ENCODE measurements around the gene RNASEH2B. TPM values are rescaled to one million over a fixed set of nuclear protein-coding genes. Genes with fewer than 3 reads are reported as not detected.

RNASEH2B gene
- total RNA-seq, 1 donor from 2014 or later, result 57.5 TPM

DNA sequence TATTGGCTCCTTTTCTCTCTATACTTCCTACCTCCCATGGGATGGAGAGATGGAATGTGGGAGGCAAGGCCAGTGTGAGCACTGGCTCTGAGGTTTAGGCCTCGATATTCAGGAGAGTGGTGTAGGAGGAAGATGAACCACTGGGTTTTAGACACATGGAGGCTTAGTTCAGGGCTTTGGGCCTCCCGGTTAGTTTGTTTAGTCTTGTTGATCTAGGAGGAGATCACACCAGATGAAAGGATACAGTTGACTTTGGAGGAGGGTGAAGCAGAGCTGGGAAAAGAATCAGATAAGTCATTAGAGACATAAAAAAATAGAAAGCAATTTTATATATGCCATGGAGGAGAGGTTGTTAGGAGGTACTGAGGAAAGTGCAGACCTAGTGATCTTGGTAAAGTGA lies 30.9 kb downstream of the RNASEH2B start:
- Histone ChIP-seq H3K4me1 (no peaks in the 10 kb centered on the region), H3F3A (ENCODE audit: low read depth) (no peaks in the 10 kb centered on the region), H3K4me3 (no peak overlapping the region), H3K36me3 (peaks cover 7% of the 10 kb centered on the region), H3K4me2 (no peak overlapping the region), H4K20me1 (ENCODE audit: low read depth) (no peaks in the 10 kb centered on the region), H2AFZ (replicated peaks) (no peak overlapping the region), H3K27ac (no peak overlapping the region), H3K9ac (no peak overlapping the region), H3K79me2 (ENCODE audit: low read depth) (no peaks in the 10 kb centered on the region), H3K9me3 (ENCODE audit: low read depth) (peaks cover 10% of the 10 kb centered on the region), H3K27me3 (no peaks in the 10 kb centered on the region)
- Mint-ChIP-seq H3K4me3 (no peak overlapping the region), H3K36me3 (peaks cover 17% of the 10 kb centered on the region), H3K4me1 (peaks cover 3% of the 10 kb centered on the region), H3K27me3 (ENCODE audit: insufficient read depth, low read depth) (peaks cover 3% of the 10 kb centered on the region), H3K27ac (no peak overlapping the region), H3K9me3 (peaks cover 5% of the 10 kb centered on the region)
- no peak for DNase-seq (ENCODE audit: low spot score)
- TF ChIP-seq EZH2phosphoT487 (IDR thresholded peaks at IDR 0.05), result no peak
- no peak for TF ChIP-seq EZH2 (IDR thresholded peaks at IDR 0.05)
- TF ChIP-seq, protein P1, sequence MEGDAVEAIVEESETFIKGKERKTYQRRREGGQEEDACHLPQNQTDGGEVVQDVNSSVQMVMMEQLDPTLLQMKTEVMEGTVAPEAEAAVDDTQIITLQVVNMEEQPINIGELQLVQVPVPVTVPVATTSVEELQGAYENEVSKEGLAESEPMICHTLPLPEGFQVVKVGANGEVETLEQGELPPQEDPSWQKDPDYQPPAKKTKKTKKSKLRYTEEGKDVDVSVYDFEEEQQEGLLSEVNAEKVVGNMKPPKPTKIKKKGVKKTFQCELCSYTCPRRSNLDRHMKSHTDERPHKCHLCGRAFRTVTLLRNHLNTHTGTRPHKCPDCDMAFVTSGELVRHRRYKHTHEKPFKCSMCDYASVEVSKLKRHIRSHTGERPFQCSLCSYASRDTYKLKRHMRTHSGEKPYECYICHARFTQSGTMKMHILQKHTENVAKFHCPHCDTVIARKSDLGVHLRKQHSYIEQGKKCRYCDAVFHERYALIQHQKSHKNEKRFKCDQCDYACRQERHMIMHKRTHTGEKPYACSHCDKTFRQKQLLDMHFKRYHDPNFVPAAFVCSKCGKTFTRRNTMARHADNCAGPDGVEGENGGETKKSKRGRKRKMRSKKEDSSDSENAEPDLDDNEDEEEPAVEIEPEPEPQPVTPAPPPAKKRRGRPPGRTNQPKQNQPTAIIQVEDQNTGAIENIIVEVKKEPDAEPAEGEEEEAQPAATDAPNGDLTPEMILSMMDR (IDR thresholded peaks at IDR 0.05), result no peak

DNA sequence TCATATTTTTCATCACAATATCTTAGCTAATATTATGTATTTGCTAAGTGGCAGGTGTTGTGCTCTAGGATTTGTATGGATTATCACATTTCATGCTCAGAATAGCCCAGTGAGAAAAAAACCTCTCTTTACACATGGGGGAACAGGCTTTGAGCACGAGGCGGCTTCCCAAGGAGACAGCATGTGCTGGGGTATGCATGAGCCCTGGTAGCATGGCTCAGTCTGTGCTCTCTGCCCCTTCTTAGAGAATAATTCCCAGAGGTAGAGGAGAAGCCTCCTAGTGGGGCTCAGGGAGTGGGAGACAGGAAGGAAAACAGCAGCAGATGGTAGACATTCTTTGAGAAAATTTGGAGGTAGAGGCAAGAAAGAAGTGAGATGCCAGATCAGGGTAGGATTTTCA lies 31.6 kb downstream of the RNASEH2B start:
- Mint-ChIP-seq H3K9me3 (peaks cover 5% of the 10 kb centered on the region), H3K36me3 (peaks cover 11% of the 10 kb centered on the region), H3K4me3 (no peak overlapping the region), H3K27ac (no peak overlapping the region), H3K27me3 (ENCODE audit: insufficient read depth, low read depth) (peaks cover 3% of the 10 kb centered on the region), H3K4me1 (peaks cover 3% of the 10 kb centered on the region)
- Histone ChIP-seq H3K27ac (no peak overlapping the region), H3K9ac (no peak overlapping the region), H3K4me1 (no peaks in the 10 kb centered on the region), H3F3A (ENCODE audit: low read depth) (no peaks in the 10 kb centered on the region), H4K20me1 (ENCODE audit: low read depth) (no peaks in the 10 kb centered on the region), H3K4me3 (no peak overlapping the region), H3K4me2 (no peak overlapping the region), H3K27me3 (no peaks in the 10 kb centered on the region), H3K79me2 (ENCODE audit: low read depth) (no peaks in the 10 kb centered on the region), H3K36me3 (peaks cover 7% of the 10 kb centered on the region), H3K9me3 (ENCODE audit: low read depth) (peaks cover 10% of the 10 kb centered on the region), H2AFZ (replicated peaks) (no peak overlapping the region)
- TF ChIP-seq, protein P1 (IDR thresholded peaks at IDR 0.05), result no peak
- TF ChIP-seq EZH2phosphoT487 (IDR thresholded peaks at IDR 0.05) (no peak), EZH2 (IDR thresholded peaks at IDR 0.05) (no peak)
- no peak for DNase-seq (ENCODE audit: low spot score)

DNA sequence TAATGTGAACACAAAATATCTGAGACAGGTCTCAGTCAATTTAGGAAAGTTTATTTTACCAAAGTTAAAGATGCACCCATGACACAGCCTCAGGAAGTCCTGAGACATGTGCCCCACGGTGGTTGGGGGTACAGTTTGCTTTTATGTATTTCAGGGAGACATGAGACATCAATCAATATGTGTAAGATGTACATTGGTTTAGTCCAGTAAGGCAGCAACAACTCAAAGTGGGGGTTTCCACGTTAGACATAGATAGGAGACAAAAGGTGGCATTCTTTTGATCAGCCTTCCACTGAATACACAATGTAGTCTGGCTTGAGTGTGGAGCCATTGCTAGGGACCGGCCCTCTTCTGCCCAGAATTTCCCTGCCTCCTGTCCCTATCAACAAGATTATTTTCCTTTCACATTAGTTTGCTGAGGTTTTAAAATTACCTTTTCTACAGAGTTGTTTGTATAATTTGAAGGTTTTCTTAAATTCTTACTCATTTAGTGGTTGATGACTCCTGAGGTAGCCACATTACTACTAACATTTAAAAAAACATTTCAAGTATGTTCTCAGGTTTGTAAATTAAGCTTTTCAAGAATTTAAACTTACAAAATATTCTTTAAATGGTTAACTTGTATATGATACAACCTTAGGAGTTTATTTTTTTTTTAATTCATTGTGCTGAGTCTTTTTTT lies 33.2 kb downstream of the RNASEH2B start:
- Mint-ChIP-seq H3K36me3 (peaks cover 5% of the 10 kb centered on the region), H3K9me3 (peaks cover 5% of the 10 kb centered on the region), H3K4me1 (peaks cover 3% of the 10 kb centered on the region), H3K27ac (no peak overlapping the region), H3K4me3 (no peak overlapping the region), H3K27me3 (ENCODE audit: insufficient read depth, low read depth) (peaks cover 3% of the 10 kb centered on the region)
- TF ChIP-seq EZH2phosphoT487 (IDR thresholded peaks at IDR 0.05), result no peak
- TF ChIP-seq, protein P1 (IDR thresholded peaks at IDR 0.05), result no peak
- no peak for TF ChIP-seq EZH2 (IDR thresholded peaks at IDR 0.05)
- Histone ChIP-seq H3K79me2 (ENCODE audit: low read depth) (no peaks in the 10 kb centered on the region), H3F3A (ENCODE audit: low read depth) (no peaks in the 10 kb centered on the region), H3K4me2 (no peak overlapping the region), H3K4me3 (no peak overlapping the region), H3K9me3 (ENCODE audit: low read depth) (peaks cover 5% of the 10 kb centered on the region), H4K20me1 (ENCODE audit: low read depth) (no peaks in the 10 kb centered on the region), H3K27ac (no peak overlapping the region), H3K4me1 (no peaks in the 10 kb centered on the region), H3K36me3 (peaks cover 2% of the 10 kb centered on the region), H3K9ac (no peak overlapping the region), H2AFZ (replicated peaks) (no peak overlapping the region), H3K27me3 (no peaks in the 10 kb centered on the region)
- no peak for DNase-seq (ENCODE audit: low spot score)
